Naive thymus-derived CD4-positive, alpha-beta T cell (primary cell): ENCODE measurements around the gene CSF1R. TPM values are rescaled to one million over a fixed set of nuclear protein-coding genes. Genes with fewer than 3 reads are reported as not detected.

Experiments
- ATAC-seq: fragments of 150-1000 bp; cut with Tn5 transposase; 2 replicates; pipeline ENCODE4 v1.10.0; 2021; ENCODE audit warnings: mild to moderate bottlenecking, moderate library complexity
- CTCF ChIA-PET: fragments of 350-600 bp; sonication (Branson Sonifier 250); formaldehyde crosslinking; loops from one replicate; lab custom pipeline; 2021; ENCODE audit warnings: antibody characterized with exemption; lab: Charles Lee
- POLR2A ChIA-PET: fragments of 350-600 bp; sonication (Branson Sonifier 250); formaldehyde crosslinking; loops from one replicate; lab custom pipeline; 2021; ENCODE audit warnings: antibody characterized with exemption, inconsistent platforms; lab: Charles Lee
- DNase-seq, 9 donors: peaks; one replicate each; pipeline versions ENCODE4 v3.0.0 to v3.0.0-alpha.2; 2020 to 2022; ENCODE audit warnings: mixed read lengths in 1 of 9
- H3K27ac ChIP-seq: one replicate; pipeline ENCODE4 v1.7.0; 2013; ENCODE audit warnings: mild to moderate bottlenecking, low read depth, low read length, moderate library complexity
- H3K27me3 ChIP-seq, 2 donors: one replicate each; pipeline ENCODE4 v1.7.0; 2013; ENCODE audit warnings: low read length in 2 of 2, mild to moderate bottlenecking in 2 of 2, moderate library complexity in 2 of 2; ENCODE audit not compliant: control insufficient read depth in 2 of 2, insufficient read depth in 2 of 2
- H3K36me3 ChIP-seq, 3 experiments: 1 replicate in 2 of 3; 2 replicates in 1 of 3; pipeline ENCODE4 v1.7.0; 2013; ENCODE audit warnings: low read length in 3 of 3, mild to moderate bottlenecking in 3 of 3, moderate library complexity in 1 of 3; ENCODE audit not compliant: insufficient read depth in 3 of 3, control insufficient read depth in 2 of 3
- H3K4me1 ChIP-seq, 2 donors: one replicate each; pipeline ENCODE4 v1.7.0; 2013; ENCODE audit warnings: low read length in 2 of 2, mild to moderate bottlenecking in 2 of 2, moderate library complexity in 1 of 2; ENCODE audit not compliant: control insufficient read depth in 2 of 2, insufficient read depth in 2 of 2
- H3K4me3 ChIP-seq: 2 replicates; pipeline ENCODE4 v1.7.0; 2013; ENCODE audit warnings: mild to moderate bottlenecking, low read length
- H3K9me3 ChIP-seq, 3 experiments: 1 replicate in 2 of 3; 2 replicates in 1 of 3; pipeline ENCODE4 v1.7.0; 2013; ENCODE audit warnings: low read length in 3 of 3; ENCODE audit not compliant: control insufficient read depth in 2 of 3
- H3K27ac Mint-ChIP-seq, 9 donors: one replicate each; pipeline ENCODE4 v1.8.0; 2020 to 2022; ENCODE audit warnings: mixed read lengths in 9 of 9, mild to moderate bottlenecking in 8 of 9, moderate library complexity in 5 of 9, inconsistent platforms in 2 of 9
- H3K27me3 Mint-ChIP-seq, 5 donors: one replicate each; pipeline ENCODE4 v1.8.0; 2021 to 2022; ENCODE audit warnings: mixed read lengths in 5 of 5, mild to moderate bottlenecking in 1 of 5
- H3K36me3 Mint-ChIP-seq, 5 donors: one replicate each; pipeline ENCODE4 v1.8.0; 2020 to 2022; ENCODE audit warnings: mixed read lengths in 5 of 5, mild to moderate bottlenecking in 3 of 5, inconsistent platforms in 1 of 5
- H3K4me1 Mint-ChIP-seq, 7 donors: one replicate each; pipeline ENCODE4 v1.8.0; 2020 to 2022; ENCODE audit warnings: mixed read lengths in 7 of 7, mild to moderate bottlenecking in 3 of 7, inconsistent platforms in 1 of 7
- H3K4me3 Mint-ChIP-seq, 10 donors: one replicate each; pipeline ENCODE4 v1.8.0; 2020 to 2022; ENCODE audit warnings: mild to moderate bottlenecking in 10 of 10, mixed read lengths in 10 of 10, moderate library complexity in 6 of 10, inconsistent platforms in 2 of 10
- H3K9me3 Mint-ChIP-seq, 11 donors: one replicate each; pipeline ENCODE4 v1.8.0; 2020 to 2022; ENCODE audit warnings: mixed read lengths in 11 of 11, mild to moderate bottlenecking in 4 of 11, inconsistent platforms in 1 of 11, moderate library complexity in 1 of 11
- intact Hi-C, 2 donors: fragments of 100-400 bp; cut with micrococcal nuclease; formaldehyde crosslinking; loops; one replicate each; pipeline ENCODE4 v1.15.1; 2023
- polyA plus RNA-seq, 2 donors: library from polyadenylated mRNA; unstranded; fragments of 300-500 nt; fragmentation: Illumina TruSeq; gene quantifications; one replicate each; pipeline ENCODE4 v1.2.3, GENCODE V29; 2021
- total RNA-seq, 6 experiments: library from RNA in 5 of 6; stranded (reverse) in 5 of 6; gene quantifications; 1 replicate in 5 of 6; 2 replicates in 1 of 6; pipeline ENCODE4 v1.2.3 and lab custom pipeline; 2021 to 2026

Gene CSF1R
- total and polyA plus RNA-seq, 7 experiments from 2014 or later, result 0.09 to 92.4 (median 4.5) TPM

DNA sequence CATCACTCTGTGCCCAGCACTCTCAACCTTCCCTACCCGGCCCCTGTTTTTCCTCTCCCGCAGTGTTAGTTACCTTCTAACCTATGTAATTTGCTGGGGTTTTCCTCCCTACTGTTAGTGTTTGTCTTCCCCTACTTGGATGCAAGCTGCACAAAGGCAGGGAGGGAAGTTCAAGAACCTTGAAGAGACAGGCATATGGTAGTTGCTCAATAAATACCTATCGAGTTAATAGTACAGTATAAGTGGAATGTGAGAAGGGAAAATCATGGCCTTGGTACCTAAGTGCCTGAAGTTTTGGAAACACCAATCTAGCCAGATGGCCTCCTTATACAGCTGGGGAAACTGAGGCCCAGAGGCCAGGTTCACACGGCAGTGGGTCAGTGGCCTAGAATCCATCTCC, 45.1 kb upstream of the CSF1R start:
- no peak overlapping the region for H3K27ac Mint-ChIP-seq
- ATAC-seq, result no peak
- no peaks in the 10 kb centered on the region for H3K9me3 Mint-ChIP-seq
- Histone ChIP-seq H3K4me1 (no peaks in the 10 kb centered on the region), H3K27ac (no peak overlapping the region), H3K4me3 (no peak overlapping the region), H3K36me3 (peaks cover 0 to 3% (median 0%) of the 10 kb centered on the region in 3 experiments), H3K9me3 (no peaks in the 10 kb centered on the region), H3K27me3 (no peaks in the 10 kb centered on the region)
- POLR2A ChIA-PET, result no interaction called here
- CTCF ChIA-PET, result no interaction called here
- peaks cover 0 to 9% (median 0%) of the 10 kb centered on the region in 7 donors for H3K4me1 Mint-ChIP-seq
- no peak for DNase-seq
- H3K27me3 Mint-ChIP-seq, result peaks cover 0 to 3% (median 0%) of the 10 kb centered on the region in 5 donors
- intact Hi-C loops, result no loop called here
- H3K4me3 Mint-ChIP-seq, result no peak overlapping the region
- peaks cover 0 to 1% (median 0%) of the 10 kb centered on the region in 5 donors for H3K36me3 Mint-ChIP-seq

DNA sequence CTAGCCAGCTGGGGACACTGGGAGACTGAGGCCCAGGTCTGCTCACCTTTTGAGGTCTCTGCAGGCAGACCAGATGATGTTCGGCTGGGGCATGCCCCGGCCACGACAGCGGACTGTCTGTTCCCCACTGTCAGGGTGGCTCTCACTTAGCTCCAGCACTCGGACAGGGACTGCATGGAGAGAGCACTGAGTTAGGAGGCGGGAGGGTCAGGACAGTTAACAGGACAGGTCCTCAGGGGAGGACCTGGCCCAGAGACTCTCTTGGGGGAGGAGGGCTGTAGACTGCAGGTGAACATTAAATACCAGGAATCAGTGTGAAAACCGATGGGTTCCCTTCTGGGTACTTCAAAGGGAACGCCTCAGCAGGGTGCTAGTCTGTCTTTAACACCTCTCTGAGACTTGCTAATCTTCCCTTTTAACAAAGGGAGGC, 44.2 kb upstream of the CSF1R start:
- Mint-ChIP-seq H3K27me3 (peaks cover 0 to 3% (median 0%) of the 10 kb centered on the region in 5 donors), H3K4me3 (no peak overlapping the region), H3K27ac (no peak overlapping the region), H3K4me1 (peaks cover 0 to 10% (median 0%) of the 10 kb centered on the region in 7 donors), H3K36me3 (peaks cover 0 to 1% (median 0%) of the 10 kb centered on the region in 5 donors), H3K9me3 (no peaks in the 10 kb centered on the region)
- H3K36me3 ChIP-seq, result peaks cover 0 to 3% (median 0%) of the 10 kb centered on the region in 3 experiments
- H3K27me3 ChIP-seq, result no peaks in the 10 kb centered on the region
- intact Hi-C loops, result loop anchor here (1.0 kb wide), 3 partner anchors 88 to 306 kb away; no protein-coding TSS in a partner anchor
- no peaks in the 10 kb centered on the region for H3K9me3 ChIP-seq
- CTCF ChIA-PET, result interaction anchor here (1.4 kb wide), 1 partner anchor 88 kb away, joined by 3 read pairs; no protein-coding TSS in a partner anchor
- H3K27ac ChIP-seq, result no peak overlapping the region
- no peak for DNase-seq
- POLR2A ChIA-PET, result no interaction called here
- H3K4me1 ChIP-seq, result no peaks in the 10 kb centered on the region
- ATAC-seq, result no peak
- H3K4me3 ChIP-seq, result no peak overlapping the region

DNA sequence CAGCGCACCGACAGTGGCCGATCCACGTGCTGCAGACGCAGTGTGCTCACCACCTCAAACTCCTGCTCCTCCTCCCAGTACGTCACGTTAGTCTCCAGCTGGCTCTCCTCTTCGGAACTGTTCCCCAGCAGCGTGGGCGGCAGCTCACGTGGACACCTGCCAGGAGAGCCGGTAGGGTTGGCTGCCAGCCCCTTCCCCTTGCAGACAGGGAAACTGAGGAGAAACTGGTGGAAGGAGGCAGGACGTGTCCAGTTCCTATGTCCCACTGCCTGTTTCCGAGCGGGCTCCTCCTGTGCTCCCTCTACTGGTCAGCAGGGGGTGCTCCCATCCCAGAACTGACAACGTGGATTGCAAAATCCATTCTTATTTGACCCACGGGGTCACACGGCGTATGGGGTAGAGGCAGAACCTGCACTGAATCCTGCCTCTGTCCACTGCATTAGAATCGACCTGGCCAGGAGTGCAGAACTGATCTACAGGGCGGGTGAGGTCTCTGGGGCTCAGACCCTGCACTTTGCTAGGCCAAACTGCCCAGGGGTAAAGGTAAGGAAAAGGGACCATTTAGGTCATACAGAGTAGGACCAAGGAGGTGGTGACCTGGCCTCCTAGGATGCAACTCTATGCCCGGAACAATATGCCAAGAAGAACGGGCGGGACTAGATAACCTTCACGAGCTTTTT, 43.6 kb upstream of the CSF1R start:
- H3K4me1 ChIP-seq, result no peaks in the 10 kb centered on the region
- POLR2A ChIA-PET, result no interaction called here
- H3K4me1 Mint-ChIP-seq, result peaks cover 0 to 10% (median 0%) of the 10 kb centered on the region in 7 donors
- H3K27ac ChIP-seq, result no peak overlapping the region
- peaks cover 0 to 3% (median 0%) of the 10 kb centered on the region in 5 donors for H3K27me3 Mint-ChIP-seq
- H3K27me3 ChIP-seq, result no peaks in the 10 kb centered on the region
- CTCF ChIA-PET, result interaction anchor here (1.4 kb wide), 1 partner anchor 88 kb away, joined by 3 read pairs; no protein-coding TSS in a partner anchor
- no peaks in the 10 kb centered on the region for H3K9me3 ChIP-seq
- H3K9me3 Mint-ChIP-seq, result no peaks in the 10 kb centered on the region
- peaks cover 0 to 3% (median 0%) of the 10 kb centered on the region in 3 experiments for H3K36me3 ChIP-seq
- H3K36me3 Mint-ChIP-seq, result peaks cover 0 to 1% (median 0%) of the 10 kb centered on the region in 5 donors
- ATAC-seq (peak; percentile 75), DNase-seq (peak in 7 of 9 donors; percentile 6 to 55 (median 19))
- H3K27ac Mint-ChIP-seq, result peak overlapping the region in 1 of 9 donors; percentile 55
- H3K4me3 Mint-ChIP-seq, result no peak overlapping the region
- no peak overlapping the region for H3K4me3 ChIP-seq
- intact Hi-C loops, result loop anchor here (1.0 kb wide), 3 partner anchors 88 to 306 kb away; no protein-coding TSS in a partner anchor

DNA sequence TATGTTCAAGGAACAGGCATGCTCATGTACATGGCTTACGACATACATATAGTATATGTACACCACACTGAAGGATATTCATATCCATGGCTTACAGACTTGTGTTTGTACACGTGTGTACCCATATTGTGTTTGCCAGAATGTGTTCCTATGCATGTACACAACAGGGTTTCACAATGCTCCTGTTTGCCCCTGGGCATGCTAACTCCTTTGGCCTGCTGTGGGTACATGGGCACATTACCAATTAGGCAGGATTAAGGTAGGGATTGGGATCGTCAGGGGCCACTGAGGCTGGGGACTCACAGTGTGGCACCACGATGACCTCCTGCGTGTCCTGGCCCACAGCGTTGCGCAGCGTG, 43.1 kb upstream of the CSF1R start:
- POLR2A ChIA-PET, result no interaction called here
- Histone ChIP-seq H3K27me3 (no peaks in the 10 kb centered on the region), H3K27ac (no peak overlapping the region), H3K4me1 (no peaks in the 10 kb centered on the region), H3K9me3 (no peaks in the 10 kb centered on the region), H3K36me3 (peaks cover 0 to 3% (median 0%) of the 10 kb centered on the region in 3 experiments), H3K4me3 (no peak overlapping the region)
- Mint-ChIP-seq H3K27me3 (peaks cover 0 to 3% (median 0%) of the 10 kb centered on the region in 5 donors), H3K4me3 (no peak overlapping the region), H3K9me3 (no peaks in the 10 kb centered on the region), H3K36me3 (peaks cover 0 to 1% (median 0%) of the 10 kb centered on the region in 5 donors), H3K4me1 (peaks cover 0 to 10% (median 0%) of the 10 kb centered on the region in 7 donors), H3K27ac (no peak overlapping the region)
- intact Hi-C loops, result no loop called here
- ATAC-seq, result no peak
- no peak for DNase-seq
- CTCF ChIA-PET, result interaction anchor here (1.4 kb wide), 1 partner anchor 89 kb away, joined by 3 read pairs; no protein-coding TSS in a partner anchor

DNA sequence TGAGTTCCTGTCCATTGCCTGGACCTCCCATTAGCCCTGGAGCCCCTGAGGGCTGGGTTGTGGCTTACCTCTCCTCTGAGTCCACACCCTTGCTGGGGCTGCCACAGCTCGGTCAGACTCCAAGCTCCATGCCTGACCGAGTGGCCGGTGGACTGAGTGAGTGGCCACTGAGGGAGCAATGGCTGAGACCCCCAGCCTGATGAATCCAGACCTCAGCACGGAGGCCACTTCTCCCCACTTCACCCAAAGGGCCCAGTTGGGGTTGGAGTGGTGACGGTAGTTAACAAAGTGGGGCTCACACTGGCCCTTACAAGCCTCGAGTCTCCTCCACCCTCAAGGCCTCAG, 40.5 kb upstream of the CSF1R start:
- no peak overlapping the region for H3K4me3 Mint-ChIP-seq
- ChIA-PET CTCF (no interaction called here), POLR2A (no interaction called here)
- no peaks in the 10 kb centered on the region for H3K9me3 Mint-ChIP-seq
- no peak for ATAC-seq
- Histone ChIP-seq H3K4me1 (no peaks in the 10 kb centered on the region), H3K4me3 (no peak overlapping the region), H3K27me3 (no peaks in the 10 kb centered on the region), H3K27ac (no peak overlapping the region), H3K36me3 (peaks cover 0 to 3% (median 0%) of the 10 kb centered on the region in 3 experiments), H3K9me3 (no peaks in the 10 kb centered on the region)
- peaks cover 0 to 13% (median 0%) of the 10 kb centered on the region in 7 donors for H3K4me1 Mint-ChIP-seq
- H3K27me3 Mint-ChIP-seq, result peaks cover 0 to 3% (median 0%) of the 10 kb centered on the region in 5 donors
- H3K27ac Mint-ChIP-seq, result no peak overlapping the region
- peaks cover 0 to 1% (median 0%) of the 10 kb centered on the region in 5 donors for H3K36me3 Mint-ChIP-seq
- intact Hi-C loops, result no loop called here
- no peak for DNase-seq

DNA sequence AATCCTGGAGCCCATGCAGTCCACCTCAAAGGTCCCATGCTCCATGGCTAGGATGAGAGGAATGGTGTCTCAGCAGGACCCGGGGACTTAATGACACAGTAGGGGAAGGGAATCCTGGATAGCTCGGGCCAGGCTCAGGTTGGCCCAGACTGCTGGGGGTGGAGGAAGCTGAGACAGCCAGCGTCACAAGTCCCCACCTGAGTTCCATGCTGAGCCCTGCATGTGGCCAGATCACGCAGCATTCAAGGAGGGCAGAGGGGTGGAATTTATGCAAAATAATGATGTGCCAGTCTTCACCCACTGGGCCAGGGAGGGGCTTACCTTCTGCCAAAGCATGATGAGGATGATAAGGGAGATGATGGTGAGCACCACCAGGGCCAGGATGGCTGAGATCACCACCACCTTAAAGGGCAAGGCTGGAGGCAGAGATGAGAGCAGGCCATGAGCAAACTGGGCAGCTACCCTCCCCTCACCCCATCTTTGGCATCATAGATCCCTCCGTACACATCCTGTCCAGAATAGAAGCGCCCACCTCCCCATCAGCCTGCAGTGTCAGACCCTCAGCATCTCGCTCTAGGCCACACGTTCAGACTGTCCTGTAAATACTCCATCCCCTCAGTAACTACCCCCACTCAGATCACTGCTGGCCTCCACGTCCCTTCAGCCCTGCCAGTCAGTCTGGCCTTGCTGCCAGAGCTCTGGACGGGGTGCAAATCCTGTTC, 40.0 kb upstream of the CSF1R start:
- Mint-ChIP-seq H3K27me3 (peaks cover 0 to 3% (median 0%) of the 10 kb centered on the region in 5 donors), H3K4me1 (peaks cover 0 to 11% (median 0%) of the 10 kb centered on the region in 7 donors), H3K4me3 (no peak overlapping the region), H3K27ac (no peak overlapping the region), H3K9me3 (no peaks in the 10 kb centered on the region), H3K36me3 (peaks cover 0 to 1% (median 0%) of the 10 kb centered on the region in 5 donors)
- DNase-seq (no peak), ATAC-seq (no peak)
- Histone ChIP-seq H3K9me3 (no peaks in the 10 kb centered on the region), H3K27me3 (no peaks in the 10 kb centered on the region), H3K36me3 (no peaks in the 10 kb centered on the region), H3K4me3 (no peak overlapping the region), H3K27ac (no peak overlapping the region), H3K4me1 (no peaks in the 10 kb centered on the region)
- ChIA-PET POLR2A (no interaction called here), CTCF (no interaction called here)
- intact Hi-C loops, result no loop called here
